GM19351 (cell line): ENCODE results near the gene SNAP47.

Source experiments
- ATAC-seq: cut with Tn5 transposase; IDR thresholded peaks from one replicate; pipeline ENCODE4 v1.9.1; 2021; ENCODE audit warnings: mild to moderate bottlenecking, moderate library complexity; ENCODE audit not compliant: unreplicated experiment

The SNAP47 gene

DNA sequence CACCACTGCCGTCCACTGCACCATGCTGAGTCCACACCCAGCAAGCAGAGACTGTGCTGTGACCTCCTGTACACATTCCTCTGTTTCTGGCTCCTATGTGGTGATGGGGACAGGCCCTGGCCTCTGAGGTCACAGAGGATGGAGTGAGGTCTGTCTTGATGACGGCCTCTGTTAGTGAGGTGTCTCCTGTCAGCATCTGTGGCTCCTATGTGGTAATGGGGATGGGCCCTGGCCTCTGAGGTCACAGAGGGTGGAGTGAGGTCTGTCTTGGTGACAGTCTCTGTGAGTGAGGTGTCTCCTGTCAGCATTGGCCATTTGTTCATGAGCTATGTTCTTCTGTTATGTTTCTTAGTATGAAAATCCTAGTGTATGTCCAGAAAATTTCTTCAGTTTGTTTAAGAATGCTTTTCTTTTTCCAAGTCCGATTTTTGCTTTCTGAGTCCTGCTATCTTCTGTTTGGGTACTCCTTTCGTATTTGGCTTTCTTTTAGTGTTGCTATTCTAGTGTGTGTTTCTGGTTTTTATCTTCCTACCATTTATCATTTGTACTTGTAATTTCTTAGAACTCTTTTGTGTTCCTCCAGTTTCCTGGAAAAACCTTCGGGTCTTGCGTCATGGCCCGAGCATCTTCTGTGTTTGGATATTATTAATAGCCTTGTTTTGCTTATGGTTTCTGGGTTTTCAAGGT is 13.4 kb downstream of the SNAP47 start:
- ATAC-seq: no peak

DNA sequence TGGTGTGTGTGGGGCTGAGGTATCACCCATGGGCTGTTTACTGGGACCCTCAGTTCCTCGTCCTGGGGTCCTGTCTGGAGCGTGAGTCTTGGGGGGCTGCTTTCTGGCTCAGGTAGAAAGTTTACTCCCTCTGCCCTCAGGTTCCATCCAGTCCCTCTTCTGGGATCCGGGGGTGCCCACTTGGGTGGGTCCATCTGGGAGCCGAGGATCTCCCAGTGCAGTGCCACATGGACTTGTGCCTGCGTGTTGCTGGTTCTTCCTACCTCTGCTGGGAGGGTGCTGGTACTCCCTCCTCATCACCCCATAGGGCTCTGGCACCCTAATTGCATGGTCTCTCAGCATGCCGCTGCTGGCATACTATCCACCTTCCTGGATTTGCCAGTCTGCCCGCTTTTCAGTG is 14.0 kb downstream of the SNAP47 start:
- ATAC-seq: no peak

DNA sequence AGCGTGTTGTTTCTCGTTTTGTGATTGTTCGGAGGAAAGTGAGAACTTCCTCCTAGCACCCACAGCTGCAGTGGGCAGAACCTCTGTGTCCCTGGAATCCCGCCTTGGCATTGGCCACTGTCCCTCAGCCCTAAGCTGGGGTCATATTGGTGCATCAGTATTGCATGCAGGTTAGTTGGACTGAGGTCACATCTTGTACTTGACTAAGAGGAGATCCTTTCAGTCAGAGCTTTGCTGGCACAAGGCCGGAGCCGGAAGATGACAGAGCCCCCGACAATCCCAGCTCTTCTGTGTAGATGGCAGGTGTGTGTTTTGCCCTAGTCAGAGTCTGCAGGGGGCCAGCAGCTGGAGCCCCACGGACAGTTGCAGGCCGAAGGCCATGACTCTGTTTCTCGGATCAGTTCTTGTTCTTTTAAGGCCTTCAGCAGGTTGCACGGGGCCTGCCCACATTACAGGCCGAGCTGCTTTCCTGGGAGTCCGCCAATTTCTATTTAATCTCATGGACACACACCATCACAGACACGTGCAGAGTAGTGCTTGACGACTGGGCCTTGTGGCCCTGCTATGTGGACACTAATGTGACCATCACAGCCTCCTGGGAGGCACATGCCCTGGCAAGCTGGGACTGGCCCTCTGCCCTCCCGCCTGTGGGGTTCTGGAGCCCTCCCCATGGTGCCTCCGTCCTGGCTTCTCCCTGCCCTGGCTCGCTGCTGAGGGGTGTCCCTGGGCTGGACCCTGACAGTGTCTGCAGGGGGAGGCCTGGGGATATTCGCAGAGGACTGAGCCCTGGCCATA is 14.9 kb downstream of the SNAP47 start:
- ATAC-seq: no peak

DNA sequence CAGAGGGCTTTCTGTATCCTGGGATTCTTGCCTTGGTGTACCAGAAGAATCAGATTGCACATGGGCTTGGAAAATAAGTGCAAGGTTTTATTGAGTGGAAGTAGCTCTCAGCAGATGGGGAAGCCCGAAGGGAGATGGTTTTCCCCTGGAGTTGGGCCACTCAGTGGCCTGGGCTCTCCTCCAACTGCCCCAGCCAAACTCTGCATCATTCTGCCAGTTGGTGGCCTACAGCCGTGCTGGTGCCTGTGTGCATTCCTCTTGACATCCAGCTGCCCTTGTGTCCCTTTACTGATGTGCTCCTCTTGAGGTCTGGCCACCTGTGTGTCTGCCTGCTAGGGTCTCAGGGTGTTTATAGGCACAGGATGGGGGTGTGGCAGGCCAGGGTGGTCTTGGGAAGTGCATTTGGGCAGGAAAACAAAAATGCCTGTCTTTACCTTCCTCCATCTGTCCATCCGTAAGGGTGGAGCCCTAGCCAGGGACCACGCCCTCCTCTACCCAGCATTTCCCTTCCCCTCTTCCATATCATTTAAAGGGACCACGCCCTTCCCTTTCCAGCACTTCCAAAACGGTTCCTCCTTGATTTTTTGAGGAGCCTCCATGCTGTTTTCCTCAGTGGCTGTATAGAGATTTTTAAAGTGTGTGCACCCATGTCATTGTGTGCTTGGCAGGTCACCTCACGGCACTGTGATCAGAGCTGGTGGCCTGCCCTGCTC is 18.9 kb downstream of the SNAP47 start:
- ATAC-seq: no peak

DNA sequence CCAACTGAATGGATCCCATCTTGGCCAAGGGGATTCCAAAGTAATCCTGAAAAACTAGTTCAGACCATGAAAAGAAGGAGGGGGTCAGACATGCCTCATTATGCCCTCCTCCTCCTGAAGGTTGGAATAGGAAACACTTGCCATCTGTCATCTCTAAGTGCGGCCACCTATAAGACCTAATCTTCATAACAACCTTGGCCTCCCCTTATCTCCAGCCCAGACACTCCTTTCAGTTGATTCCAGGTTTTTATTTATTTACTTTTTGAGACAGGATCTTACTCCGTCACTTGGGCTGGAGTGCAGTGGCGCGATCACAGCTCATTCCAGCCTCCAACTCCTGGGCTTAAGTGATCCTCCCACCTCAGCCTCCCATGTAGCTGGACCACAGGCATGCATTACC is 19.7 kb downstream of the SNAP47 start:
- no peak for ATAC-seq

DNA sequence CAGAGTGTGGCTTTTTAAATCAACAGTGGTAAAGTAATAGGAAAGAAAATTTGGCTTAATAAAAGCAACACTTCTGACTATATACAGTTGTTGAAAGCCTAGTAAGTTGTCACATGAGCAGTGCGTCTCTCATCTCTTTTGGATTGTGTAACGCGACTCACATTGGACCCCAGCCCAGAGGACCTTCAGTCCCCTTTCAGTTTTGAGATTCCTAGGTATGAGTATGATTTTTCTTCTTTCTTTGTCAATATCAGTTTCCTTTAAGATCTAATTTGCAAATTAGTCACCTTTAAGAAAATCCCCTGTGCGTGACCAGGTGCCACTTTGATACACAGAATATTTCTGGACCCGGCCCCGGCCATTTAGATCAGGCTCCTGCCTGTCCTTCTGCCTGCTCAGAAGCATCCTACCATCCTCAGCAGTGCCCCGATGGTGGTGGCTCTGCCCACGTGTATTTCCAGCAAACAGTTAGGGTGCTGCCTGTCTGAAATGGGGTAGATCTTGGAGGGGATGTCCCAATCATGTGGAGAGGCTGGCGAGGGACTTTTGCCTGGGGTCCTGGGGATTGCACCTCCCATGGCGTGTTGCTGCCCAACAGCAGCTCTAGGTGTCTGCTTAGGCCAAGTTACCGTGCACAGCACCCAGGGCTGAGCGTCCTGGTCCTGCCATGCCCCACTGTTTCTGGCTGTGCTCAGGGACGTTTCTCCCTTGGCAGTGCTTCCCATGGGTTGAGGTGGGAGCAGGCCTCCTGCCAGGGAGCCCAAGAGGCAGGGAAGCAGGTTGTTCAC is 21.1 kb downstream of the SNAP47 start:
- no peak for ATAC-seq

DNA sequence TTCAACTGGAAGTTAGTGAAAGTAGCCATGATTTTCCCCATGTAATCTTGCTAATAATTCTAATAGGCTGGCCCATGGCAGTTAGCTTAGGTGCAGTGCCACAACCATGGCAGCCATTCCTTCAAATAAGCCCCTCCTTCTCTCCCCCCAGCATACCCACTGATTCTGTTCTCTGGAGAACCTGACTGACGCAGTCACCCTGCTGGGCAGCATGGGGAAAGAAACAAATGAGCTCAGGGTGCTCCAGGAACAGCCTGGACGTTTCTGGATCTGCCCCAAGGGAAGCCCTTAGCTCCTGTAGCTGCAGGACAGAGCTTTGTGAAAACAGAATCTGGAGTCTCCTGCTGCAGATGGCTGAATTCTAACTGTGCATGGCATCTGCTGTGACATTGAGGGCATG is 22.5 kb downstream of the SNAP47 start:
- no peak for ATAC-seq

DNA sequence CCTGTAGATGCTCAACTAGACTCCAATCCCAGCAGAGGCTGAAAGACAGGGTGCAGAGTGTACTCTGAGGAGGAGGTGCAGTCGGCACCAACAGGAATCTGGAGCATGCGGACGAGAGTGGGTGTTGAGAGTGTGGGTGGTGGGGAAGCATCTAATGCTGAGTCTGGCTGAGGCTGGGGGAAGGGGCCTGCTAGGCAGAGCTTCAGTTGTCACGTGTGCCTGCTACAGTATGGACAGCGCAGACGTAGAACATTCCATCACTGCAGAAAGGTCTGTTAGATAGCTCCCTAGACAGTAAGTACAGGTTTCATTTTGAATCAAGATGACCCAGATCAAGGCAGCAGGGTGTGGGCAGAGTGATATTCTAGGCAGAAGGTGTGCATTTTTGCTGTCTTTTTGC is 23.1 kb downstream of the SNAP47 start:
- ATAC-seq: peak; percentile 72

DNA sequence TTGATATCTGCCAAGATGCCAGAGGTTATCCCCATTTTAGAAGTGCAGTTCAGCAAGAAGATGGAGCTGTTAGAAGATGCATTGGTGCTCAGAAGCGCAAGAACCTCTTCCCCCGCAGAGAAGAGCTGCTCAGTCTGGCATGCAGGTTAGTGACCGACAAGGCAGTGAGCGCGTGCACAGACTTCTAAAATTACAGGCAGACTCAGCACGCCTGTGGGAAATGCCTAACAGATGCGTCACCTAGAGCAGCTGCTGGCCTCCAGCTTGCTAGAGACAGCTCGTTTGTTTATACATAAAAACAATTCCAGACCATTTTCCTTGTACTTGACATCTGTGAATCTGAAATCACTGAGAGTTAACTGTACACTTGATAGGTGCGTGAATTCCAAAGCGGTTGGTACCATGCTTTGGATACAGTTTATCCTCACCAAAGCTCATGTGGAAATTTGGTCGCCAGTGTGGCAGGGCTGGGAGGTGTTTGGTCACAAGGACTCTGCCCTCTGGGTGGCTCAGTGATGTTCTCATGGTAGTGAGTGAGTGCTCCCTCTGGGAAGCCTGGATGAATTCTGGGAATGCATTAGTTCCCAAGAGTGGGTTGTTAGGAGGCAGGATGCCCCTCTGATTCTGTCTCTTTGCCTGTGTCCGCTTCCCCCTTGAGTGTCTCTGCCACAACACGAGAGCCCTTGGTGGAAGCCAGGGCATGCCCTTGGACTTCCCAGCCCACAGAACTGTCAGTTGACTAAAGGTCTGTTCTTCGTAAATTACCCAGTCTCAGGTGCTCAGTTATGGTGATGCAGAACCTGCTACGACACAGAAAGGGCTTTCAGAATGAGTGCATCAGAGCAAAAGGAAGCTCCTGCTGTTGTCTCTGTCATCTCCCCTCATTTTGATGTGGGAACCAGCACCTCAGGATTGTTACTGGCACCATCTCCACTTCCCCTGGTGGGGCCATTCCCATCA is 24.4 kb downstream of the SNAP47 start:
- no peak for ATAC-seq

DNA sequence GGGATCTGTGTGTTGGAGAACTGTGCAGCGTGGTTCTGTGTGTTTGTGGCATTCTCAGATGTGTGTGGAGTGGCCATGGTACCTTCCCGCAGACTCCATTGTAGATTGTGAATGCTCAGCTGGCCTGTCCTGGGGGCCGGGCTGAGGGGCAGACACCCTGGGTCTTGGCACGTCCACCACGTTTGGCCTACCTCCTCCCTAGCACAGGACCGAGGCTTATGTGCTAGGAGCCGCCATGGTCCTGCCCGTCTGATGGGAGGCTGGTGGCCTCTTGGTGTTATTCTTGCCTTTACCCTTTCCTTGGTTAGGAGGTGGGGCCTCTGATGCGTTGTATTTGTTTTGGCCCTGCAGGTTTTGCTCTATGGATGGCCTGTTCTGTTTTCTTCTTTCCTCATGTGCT is 25.1 kb downstream of the SNAP47 start:
- no peak for ATAC-seq

DNA sequence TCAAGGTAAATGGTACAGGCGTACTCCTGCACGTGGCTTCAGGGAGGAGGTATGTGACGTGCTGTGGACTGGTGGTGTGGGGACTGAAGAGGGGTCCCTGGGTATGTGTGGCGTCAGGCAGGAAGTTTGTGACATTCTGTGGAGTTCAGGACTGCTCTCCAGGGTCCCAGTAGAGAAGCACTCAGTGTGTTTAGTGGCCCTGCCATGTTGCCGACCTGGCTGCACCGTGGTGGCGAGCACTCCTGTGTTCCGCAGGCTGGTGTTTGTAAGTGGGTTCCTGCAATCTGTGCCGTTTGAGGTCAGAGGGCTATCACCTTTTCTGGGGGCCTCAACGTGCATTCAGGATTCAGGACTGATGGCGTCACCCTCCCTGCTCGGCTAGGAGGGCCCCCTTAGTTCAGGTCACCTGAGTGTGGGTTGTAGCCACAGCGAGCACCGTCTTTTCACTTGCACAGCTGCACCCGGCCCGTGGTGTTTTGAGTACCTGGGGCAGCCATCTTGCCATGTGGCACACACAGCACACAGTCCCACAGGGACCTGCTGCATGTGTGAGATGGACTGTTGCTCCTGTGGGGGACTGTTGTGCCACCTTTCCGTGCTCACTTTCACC is 26.5 kb downstream of the SNAP47 start:
- no peak for ATAC-seq

DNA sequence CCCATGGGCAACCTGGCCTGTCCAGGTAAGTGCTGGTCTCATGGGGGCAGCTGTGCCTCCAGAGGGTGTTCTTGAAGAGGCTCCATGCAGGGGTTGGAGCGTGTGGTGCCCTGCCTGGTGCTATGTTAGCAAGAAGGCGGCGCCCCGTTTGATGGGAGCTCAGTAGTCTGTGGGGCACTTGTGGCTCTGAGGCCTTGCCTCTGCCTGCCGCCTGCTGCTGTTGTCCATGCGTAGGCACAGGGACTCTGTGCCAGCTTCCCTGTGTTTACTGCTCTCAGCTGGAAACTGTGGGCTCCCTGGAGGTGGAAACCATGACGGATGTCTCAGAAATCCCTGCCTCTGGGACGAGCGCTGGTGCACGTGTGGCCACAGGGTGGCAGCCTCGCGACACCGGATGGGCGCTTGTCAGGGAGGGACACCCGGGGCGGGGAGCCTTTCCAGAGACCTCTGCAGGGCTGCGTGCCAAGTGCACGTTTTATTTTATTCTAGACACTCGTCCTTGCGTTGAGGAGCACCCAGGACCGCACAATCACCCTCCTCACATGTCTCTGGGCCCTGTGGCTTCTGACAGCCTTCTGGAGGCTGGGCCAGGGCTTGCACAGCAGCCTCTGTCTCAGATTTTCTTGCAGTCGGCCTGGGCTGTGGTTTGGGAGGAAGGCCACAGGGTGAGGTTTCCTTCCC is 27.1 kb downstream of the SNAP47 start:
- ATAC-seq: peak; percentile 78

DNA sequence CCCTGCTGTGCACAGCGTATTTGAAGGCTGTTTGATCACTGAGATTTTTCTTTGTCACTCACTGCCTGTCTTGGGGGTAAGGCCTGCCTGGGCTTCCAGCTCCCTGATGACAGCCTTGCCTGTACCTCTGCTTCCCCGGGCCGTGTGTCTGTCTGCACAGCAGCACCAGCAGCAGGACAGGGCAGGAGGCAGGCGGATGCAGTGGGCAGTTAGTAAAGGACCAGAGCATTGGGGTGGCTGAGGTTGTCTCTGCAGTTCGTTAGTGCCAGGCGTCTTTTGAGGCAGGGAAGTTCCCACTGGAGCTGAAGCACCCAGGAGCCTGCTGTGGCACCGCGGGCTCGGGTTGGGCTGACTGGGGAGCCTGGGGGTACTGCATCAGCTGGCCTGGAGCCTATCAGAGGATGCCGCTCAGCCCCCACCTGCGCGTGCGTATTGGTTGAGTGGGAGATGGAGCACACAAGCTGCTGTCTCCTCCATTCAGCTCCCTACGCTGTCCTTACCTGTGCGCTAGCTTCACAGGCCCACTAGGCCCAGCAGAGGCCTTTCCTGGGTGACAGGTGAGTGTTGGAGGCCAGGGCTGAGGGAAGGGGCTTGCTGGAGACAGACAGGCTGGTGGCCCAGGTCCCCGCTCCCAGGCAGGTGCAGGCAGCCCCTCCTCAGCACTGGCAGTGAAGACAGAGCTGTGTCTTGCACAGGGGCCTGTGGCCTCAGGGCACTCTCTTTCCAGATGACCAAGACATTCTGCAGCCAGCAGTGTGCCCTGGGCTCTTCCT is 28.2 kb downstream of the SNAP47 start:
- no peak for ATAC-seq

DNA sequence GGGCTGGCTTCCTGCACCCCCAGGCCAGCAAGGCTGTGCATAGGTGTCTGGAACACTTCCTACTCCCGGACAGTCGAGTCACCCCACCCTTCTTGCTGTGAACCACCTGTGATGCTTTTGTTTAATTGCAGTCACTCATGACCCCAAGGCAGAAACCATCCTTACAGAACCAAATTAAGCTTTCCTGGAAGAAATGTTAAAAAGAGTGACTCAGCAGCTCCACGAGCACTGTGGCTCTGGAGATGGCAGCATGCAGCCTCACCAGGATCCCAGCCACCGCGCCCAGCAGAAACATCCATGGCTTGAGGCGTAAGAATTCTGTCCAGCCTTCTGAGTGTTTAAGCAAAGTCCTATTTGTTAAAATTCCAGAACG is 28.8 kb downstream of the SNAP47 start:
- ATAC-seq: no peak

DNA sequence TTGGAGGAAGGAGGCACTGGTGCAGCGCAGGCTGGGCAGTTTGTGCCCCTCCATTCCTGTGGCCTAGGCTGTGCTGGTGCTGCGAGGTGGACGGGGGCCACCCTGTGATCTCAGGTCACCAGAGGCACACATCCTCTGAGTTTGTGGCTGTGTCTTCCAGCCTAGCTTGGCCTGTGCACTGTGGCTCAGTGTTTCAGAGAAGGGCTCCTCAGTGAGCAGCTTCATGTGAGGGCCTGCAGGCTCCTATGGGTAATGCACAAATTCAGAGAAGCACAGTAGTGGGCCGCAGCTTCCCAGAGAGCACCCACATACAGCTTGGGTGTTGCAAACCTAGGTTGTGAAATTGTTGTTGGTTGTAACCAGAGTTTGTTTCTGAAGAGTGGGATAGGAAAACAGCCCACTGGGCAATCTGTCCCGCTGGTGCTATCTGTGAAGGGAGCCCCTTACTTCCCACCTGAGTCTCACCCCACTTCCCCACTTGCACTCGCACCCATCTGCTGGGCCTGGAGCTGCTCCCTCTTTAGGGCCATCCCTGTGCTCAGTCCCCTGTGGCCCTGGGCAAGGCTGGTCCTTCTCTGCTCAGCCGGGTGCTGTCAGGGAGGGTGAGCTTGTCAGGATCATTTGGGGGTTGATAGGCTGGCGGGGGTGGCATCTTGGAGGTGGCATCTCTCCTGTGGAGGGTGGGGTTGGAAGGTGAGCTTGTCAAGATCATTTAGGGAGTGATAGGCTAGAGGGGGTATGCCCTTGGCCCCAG is 30.2 kb downstream of the SNAP47 start:
- no peak for ATAC-seq

DNA sequence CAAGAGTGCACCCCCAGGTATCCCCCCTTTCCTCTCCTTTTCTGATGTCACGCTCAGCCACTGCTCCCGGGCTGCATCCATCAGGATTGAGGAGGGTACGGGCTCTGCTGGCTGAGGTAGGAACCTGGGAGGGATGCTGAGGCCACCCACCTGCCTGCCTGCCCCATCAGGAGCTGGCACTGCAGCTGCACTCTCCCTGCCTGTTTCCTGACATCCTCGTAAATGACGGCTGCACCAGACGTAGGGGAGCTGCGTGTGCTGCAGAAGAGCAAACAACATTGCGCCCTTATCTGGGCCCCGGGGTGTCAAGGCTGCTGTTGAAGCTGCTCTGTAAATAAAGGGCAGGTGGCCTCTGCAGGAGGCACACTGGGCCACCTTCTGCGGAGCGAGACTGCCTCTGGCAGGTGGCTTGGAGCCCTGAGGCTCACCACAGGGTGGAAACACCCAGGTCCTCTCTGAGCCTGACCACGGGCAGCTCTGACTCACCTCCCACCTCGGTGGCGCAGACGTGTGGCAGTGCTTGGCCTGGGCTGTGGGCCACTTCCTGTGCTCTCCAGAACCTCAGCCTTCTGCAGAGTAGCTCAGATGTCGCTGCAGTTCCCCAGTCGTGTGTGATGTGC is 30.9 kb downstream of the SNAP47 start:
- ATAC-seq: no peak

DNA sequence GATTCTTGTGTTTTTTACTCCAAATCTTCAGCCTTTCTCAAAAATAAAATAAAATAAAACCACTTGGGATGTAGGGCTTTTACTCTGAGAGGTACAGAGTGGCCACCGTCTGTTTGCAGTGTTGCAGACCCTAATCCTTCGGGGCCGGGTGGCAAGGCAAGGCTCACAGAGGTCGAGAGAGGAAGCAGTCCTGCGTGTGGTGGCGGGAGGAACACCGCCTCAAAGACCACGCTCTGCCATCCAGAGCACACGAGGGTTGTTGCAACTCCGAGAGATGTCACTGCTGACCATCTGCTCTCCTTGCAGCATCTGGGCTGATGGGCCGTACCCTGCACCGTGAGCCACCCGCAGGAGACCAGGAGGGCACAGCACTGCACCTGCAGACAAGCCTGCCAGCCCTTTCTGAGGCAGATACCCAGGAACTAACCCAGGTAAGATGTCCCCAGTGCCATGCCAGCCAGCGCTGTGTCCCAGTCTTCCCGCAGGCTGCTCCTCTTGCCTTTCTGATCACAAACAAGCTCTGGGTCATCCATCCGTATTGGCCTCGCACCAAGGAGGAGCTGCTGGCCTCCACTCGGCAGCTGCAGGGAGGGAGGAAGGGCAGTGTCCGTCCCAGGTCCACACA is 31.5 kb downstream of the SNAP47 start:
- ATAC-seq: no peak
